HUES64 (cell line): ENCODE results near the gene PHLDB2.
A peak's percentile ranks its signal among the peaks of the same experiment; 100 is the strongest.

ENCODE experiments used
- H3K27ac ChIP-seq: 2 replicates; pipeline ENCODE4 v1.7.0; 2013; ENCODE audit warnings: low read depth, low read length, inconsistent platforms
- H3K27me3 ChIP-seq: 2 replicates; pipeline ENCODE4 v1.6.1; 2013; ENCODE audit warnings: mild to moderate bottlenecking, low read length; ENCODE audit not compliant: insufficient read depth
- H3K36me3 ChIP-seq: 2 replicates; pipeline ENCODE4 v1.6.1; 2013; ENCODE audit warnings: mild to moderate bottlenecking, low read length; ENCODE audit not compliant: insufficient read depth
- H3K4me1 ChIP-seq: 2 replicates; pipeline ENCODE4 v1.6.1; 2013; ENCODE audit warnings: mild to moderate bottlenecking, low read length, moderate library complexity; ENCODE audit not compliant: insufficient read depth
- H3K4me3 ChIP-seq: 2 replicates; pipeline ENCODE4 v1.5.1; 2013; ENCODE audit warnings: mild to moderate bottlenecking, low read length, moderate library complexity
- H3K9ac ChIP-seq: 2 replicates; pipeline ENCODE4 v1.6.1; 2013; ENCODE audit warnings: mild to moderate bottlenecking, low read depth, low read length
- H3K9me3 ChIP-seq: 2 replicates; pipeline ENCODE4 v1.6.1; 2013; ENCODE audit warnings: low read depth, low read length; ENCODE audit not compliant: insufficient read depth
- WGBS: fragments of 150-250, 120-280 bp; methylation state at CpG from one replicate; pipeline ENCODE4 v1.1.7; 2013; ENCODE audit warnings: missing lambda C conversion rate; 5-methylcytosine and 5-hydroxymethylcytosine counted together

Gene PHLDB2

DNA sequence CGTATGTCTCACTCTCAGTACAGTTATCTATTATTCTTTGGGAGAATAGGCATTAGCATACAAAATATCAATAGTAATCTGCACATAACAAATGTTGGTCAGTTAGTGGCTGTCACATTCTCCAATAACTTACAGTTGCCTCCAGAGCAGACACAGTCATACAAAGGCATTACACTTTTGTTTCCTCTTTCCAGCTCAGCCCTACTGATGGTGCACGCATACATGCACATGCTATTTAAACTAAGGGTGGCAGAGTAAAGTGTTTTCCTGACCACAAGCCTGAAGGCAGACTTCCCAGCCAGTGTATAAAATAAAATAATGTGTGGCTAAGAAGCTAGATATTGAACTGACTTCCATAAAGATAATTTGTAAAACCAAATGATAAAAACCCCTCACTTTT lies 47.6 kb downstream of the PHLDB2 start:
- Histone ChIP-seq H3K27me3 (no peaks in the 10 kb centered on the region), H3K36me3 (no peaks in the 10 kb centered on the region), H3K9me3 (no peaks in the 10 kb centered on the region), H3K9ac (no peak overlapping the region), H3K4me3 (no peak overlapping the region), H3K27ac (no peak overlapping the region), H3K4me1 (peaks cover 6% of the 10 kb centered on the region)
- WGBS = 89% methylated on average over 2 of the region's 2 CpGs

DNA sequence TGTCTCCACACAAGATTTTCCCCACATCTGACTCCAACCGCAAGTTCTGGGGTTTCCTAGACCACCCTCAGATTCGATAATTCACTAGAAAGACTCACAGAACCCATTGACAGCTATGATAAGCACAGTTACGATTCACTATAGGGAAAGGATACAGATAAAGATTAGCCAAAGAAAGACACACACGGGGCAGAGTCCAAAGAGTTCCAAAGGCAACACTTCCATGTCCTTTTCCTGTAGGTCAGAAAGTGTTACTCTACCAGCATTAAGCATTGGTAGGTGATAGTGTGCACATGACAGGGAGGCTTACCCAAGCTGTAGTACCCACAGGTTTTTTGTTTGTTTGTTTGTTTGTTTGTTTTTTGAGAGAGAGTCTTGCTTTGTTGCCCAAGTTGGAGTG lies 48.1 kb downstream of the PHLDB2 start:
- Histone ChIP-seq H3K4me1 (peaks cover 8% of the 10 kb centered on the region), H3K9ac (no peak overlapping the region), H3K36me3 (no peaks in the 10 kb centered on the region), H3K9me3 (no peaks in the 10 kb centered on the region), H3K27ac (no peak overlapping the region), H3K4me3 (no peak overlapping the region), H3K27me3 (no peaks in the 10 kb centered on the region)
- 95% methylated on average over 4 of the region's 4 CpGs for WGBS

DNA sequence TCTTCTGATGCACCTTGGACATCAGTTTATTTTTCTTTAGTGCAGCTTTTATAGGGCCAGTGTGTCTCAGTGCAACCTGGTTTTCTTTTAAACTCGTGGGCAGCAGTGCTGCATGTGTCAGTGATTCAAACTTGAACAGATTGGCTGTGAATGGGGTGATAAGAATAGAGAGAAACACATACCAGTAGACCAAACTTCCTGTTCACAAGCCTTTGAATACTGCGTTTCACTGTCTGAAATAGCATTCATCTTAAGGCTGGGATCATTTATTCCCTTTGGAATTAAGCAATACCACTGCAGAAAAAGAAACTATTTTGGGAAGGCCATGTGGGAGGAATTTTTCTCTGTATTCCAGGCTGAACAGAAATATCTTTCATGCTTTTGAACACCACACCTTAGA lies 51.7 kb downstream of the PHLDB2 start:
- H3K4me1 ChIP-seq = peaks cover 26% of the 10 kb centered on the region
- no peak overlapping the region for H3K9ac ChIP-seq

DNA sequence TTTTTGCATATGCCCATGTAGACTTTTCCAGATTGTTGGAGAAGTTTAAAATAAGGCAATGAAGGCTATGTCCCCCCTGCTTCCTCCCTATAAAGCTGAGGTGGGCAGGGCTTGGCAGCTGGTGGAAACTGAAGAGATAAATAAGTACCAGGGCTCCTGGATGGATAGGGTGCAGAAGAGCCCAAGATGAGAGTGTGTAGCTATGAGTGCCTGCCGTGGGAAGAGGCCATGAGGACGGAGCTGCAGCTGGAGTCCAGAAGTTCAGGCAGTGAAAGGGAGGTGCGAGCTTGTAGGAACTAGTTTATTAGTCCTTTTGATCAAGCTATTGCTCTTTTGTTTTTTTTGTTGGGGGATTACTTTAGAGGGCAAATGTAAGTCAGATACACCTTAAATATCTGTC lies 52.4 kb downstream of the PHLDB2 start:
- Histone ChIP-seq H3K9me3 (no peaks in the 10 kb centered on the region), H3K9ac (no peak overlapping the region), H3K27me3 (no peaks in the 10 kb centered on the region), H3K4me3 (no peak overlapping the region), H3K27ac (no peak overlapping the region), H3K4me1 (peaks cover 32% of the 10 kb centered on the region), H3K36me3 (peaks cover 15% of the 10 kb centered on the region; the same call in 1 of the 2 replicates)
- WGBS = 84% methylated on average over 3 of the region's 3 CpGs

More for the DNA sequence above, 51.7 kb downstream of the PHLDB2 start:
- no peaks in the 10 kb centered on the region for H3K27me3 ChIP-seq
- no peaks in the 10 kb centered on the region for H3K9me3 ChIP-seq
- no peak overlapping the region for H3K27ac ChIP-seq
- peaks cover 15% of the 10 kb centered on the region; the same call in 1 of the 2 replicates for H3K36me3 ChIP-seq
- H3K4me3 ChIP-seq = no peak overlapping the region
- 71% methylated on average over 2 of the region's 2 CpGs for WGBS

DNA sequence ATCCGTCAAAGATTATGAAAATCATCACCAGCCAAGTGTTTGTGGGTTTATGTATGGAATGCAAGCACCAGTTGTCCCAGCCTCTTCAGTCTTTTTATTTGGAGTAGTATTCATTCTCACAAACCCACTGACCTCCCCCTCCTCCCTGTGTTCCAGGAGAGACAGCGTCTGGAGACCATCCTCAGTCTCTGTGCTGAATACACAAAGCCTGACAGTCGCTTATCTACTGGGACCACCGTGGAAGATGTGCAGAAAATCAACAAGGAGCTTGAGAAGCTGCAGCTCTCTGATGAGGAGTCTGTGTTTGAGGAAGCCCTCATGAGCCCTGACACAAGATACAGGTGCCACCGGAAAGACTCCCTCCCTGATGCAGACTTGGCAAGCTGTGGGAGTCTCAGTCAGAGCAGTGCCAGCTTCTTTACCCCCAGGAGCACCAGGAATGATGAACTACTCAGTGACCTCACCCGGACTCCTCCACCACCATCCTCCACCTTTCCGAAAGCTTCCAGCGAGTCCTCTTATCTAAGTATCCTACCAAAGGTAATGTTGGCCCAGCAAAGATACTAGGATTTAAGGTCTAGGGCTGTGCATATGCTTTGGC lies 54.2 kb downstream of the PHLDB2 start:
- Histone ChIP-seq H3K36me3 (peaks cover 15% of the 10 kb centered on the region; the same call in 1 of the 2 replicates), H3K9ac (no peak overlapping the region), H3K9me3 (no peaks in the 10 kb centered on the region), H3K27ac (no peak overlapping the region), H3K27me3 (peaks cover 8% of the 10 kb centered on the region), H3K4me1 (peaks cover 47% of the 10 kb centered on the region), H3K4me3 (no peak overlapping the region)
- 71% methylated on average over 8 of the region's 8 CpGs for WGBS

DNA sequence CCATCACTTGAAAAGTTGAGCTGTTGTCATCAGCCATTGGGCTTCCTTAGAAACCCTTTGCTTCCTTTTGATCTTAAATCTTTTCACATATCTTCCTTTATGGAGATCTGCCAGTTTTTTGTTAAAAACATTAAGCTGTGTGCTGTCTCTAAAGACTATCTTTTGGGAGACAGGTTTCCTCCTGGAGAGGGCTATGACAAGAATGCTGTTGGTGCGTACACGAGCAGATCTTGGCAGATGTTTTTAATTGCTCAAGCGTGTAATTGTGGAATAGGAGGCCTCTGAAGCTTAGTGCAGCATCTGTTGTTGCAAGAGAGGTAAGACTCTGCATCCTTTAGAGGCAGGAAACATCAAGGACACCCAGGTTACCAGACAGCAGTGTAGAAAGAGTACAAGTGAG lies 56.8 kb downstream of the PHLDB2 start:
- peaks cover 57% of the 10 kb centered on the region for H3K4me1 ChIP-seq
- no peak overlapping the region for H3K4me3 ChIP-seq
- no peak overlapping the region for H3K9ac ChIP-seq
- H3K27ac ChIP-seq = peak overlapping the region; percentile 56
- peaks cover 36% of the 10 kb centered on the region; the same call in 1 of the 2 replicates for H3K36me3 ChIP-seq
- WGBS = 45% methylated on average over 3 of the region's 3 CpGs
- H3K9me3 ChIP-seq = no peaks in the 10 kb centered on the region
- H3K27me3 ChIP-seq = peaks cover 34% of the 10 kb centered on the region

DNA sequence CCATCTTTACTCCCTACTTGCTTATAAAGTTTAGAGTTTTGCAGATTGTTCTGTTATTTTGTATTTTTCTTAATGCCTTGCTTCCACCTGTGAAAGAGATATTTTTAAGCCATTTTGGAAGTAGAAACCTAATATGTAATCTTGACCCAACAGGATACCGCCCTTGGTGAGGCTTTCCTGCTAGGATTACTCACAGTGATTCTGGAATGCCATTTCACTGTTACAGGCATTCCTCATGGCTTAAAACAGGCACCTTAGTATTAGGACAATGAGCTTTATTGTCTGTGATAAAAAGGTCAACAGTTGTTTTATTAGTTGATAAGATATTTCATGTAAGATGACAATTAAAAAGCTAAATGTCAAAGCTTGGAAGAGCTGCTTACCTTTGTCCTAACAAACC lies 58.2 kb downstream of the PHLDB2 start:
- 27% methylated on average over 1 of the region's 1 CpG for WGBS
- no peak overlapping the region for H3K4me3 ChIP-seq
- no peaks in the 10 kb centered on the region for H3K9me3 ChIP-seq
- H3K4me1 ChIP-seq = peaks cover 49% of the 10 kb centered on the region
- H3K27ac ChIP-seq = peak overlapping the region; percentile 56
- peaks cover 44% of the 10 kb centered on the region; the same call in 1 of the 2 replicates for H3K36me3 ChIP-seq
- peaks cover 38% of the 10 kb centered on the region for H3K27me3 ChIP-seq
- H3K9ac ChIP-seq = no peak overlapping the region; the same call in 1 of the 2 replicates

DNA sequence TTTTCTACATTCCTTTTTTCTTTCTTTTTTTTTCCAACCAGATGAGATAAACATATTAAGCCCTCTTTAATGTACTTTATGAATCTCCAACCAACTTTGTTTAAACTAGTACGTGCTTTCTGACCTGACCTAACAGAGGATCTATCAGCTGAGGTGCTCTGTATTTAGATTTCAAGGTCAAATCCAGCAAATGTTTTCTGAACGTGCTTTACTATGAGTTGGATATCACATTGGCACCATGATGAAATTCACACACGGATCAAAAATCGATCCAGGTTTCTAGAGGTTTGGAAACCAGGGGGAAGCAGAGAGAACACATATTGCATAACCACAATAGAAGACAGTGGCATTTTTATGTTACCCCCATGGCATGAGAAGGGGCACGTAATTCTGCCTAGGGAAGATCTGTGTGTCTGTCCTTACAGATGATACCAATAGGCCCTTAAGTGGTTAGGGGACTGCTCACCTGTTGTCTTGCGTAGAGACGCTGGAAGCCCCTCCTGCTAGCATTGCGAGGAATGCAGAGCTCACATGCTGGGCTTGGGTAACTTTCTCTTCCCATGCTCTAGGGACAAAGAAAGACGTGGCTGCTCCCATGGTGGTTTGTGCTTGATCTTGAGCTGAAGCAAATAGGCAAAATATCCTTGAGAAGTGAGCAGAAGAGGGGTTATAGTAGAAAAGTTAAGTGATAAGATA lies 60.5 kb downstream of the PHLDB2 start:
- Histone ChIP-seq H3K27ac (no peak overlapping the region), H3K27me3 (peaks cover 38% of the 10 kb centered on the region), H3K9ac (no peak overlapping the region), H3K9me3 (no peaks in the 10 kb centered on the region), H3K4me1 (peaks cover 34% of the 10 kb centered on the region), H3K4me3 (no peak overlapping the region), H3K36me3 (peaks cover 40% of the 10 kb centered on the region)
- WGBS = 65% methylated on average over 9 of the region's 9 CpGs

DNA sequence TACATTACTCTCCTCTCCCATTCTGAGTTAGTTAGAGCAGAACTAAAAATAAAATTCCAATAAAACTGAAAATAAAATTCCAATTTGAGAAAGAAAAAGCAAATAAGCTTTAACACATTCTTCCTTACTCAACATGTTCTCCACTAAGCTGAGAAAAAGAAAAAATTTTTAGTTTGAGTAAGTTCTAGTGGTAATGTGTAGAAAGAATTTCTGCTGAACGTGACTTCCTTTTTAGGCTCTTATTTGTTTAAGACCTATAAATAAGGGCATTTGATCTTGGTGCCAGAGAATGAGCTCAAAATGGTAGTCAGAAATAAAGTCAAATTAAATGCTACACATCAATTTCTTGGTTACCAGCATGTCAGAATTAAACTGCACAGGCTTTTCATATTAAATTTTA lies 62.1 kb downstream of the PHLDB2 start:
- H3K9me3 ChIP-seq = no peaks in the 10 kb centered on the region
- H3K4me3 ChIP-seq = no peak overlapping the region
- 92% methylated on average over 1 of the region's 1 CpG for WGBS
- no peak overlapping the region for H3K27ac ChIP-seq
- no peak overlapping the region for H3K9ac ChIP-seq
- H3K27me3 ChIP-seq = peaks cover 38% of the 10 kb centered on the region
- peaks cover 27% of the 10 kb centered on the region for H3K4me1 ChIP-seq
- peaks cover 36% of the 10 kb centered on the region for H3K36me3 ChIP-seq

DNA sequence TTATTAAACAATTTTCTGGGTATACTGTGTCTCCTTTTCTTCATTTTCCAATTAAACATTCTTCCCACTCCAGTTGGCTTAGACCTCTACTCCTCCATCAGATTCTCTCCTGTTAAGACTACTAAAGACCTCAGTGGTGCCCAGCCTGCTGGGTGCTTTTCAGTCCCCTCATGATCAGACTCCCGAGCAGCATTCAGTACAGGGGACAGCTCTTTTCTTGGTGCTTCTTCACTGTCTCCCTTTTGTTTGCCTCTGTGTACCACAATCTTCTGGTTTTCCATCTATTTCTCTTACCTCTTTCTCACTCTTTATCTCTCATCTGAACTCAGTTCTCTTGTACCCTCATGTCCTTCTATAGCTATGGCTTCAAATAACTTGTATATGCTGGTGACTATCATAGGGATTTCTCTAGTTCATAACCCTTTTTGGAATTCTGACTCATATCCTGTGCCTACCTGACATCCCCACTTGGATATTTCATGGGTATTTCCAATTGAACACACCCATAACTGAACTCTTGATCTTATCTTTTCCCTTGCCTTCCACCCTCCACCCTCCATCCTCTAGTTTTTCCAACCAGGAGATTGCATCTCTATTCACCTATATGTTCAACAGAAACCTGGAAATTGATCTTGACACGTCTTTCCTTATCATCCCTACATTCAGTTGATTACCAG lies 64.2 kb downstream of the PHLDB2 start:
- peaks cover 36% of the 10 kb centered on the region for H3K36me3 ChIP-seq
- no peak overlapping the region for H3K4me3 ChIP-seq
- H3K9me3 ChIP-seq = no peaks in the 10 kb centered on the region
- peaks cover 10% of the 10 kb centered on the region for H3K4me1 ChIP-seq
- peaks cover 31% of the 10 kb centered on the region for H3K27me3 ChIP-seq
- H3K27ac ChIP-seq = no peak overlapping the region
- WGBS = under 1% methylated on average over 2 of the region's 2 CpGs
- no peak overlapping the region for H3K9ac ChIP-seq

DNA sequence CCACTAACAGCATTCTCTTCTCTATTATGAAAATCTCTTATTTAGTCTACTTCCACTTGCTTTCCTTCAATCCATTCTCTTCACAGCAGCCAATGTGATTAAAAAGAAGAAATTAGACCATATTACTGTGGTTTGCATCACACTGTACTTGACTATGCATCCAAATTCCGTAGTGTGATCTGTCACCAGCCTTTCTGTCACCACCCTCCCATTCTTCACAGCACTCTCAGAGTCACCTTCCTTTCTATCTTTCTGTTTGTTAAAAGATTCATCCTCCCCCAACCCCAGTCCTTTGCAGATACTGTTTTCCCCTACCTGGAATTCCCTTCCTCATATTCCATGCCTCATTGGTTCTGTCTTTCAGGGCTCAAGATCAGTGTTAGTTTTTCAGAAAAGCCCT lies 64.7 kb downstream of the PHLDB2 start:
- Histone ChIP-seq H3K9me3 (no peaks in the 10 kb centered on the region), H3K27ac (no peak overlapping the region), H3K36me3 (peaks cover 33% of the 10 kb centered on the region), H3K27me3 (peaks cover 25% of the 10 kb centered on the region), H3K4me3 (no peak overlapping the region), H3K9ac (no peak overlapping the region), H3K4me1 (peaks cover 10% of the 10 kb centered on the region)
- WGBS = no CpG with 5 or more reads among the region's 1 CpG
